Erythroblast (primary cell): ENCODE data around the gene WNT3A.

Experiments used
- GATA1 ChIP-seq: IDR thresholded peaks from 2 replicates; pipeline ENCODE4 v1.6.1; 2011; ENCODE audit warnings: low read depth, mild to moderate bottlenecking, control low read depth, low read length, moderate library complexity
- POLR2A ChIP-seq: IDR thresholded peaks from 2 replicates; pipeline ENCODE4 v1.6.1; 2011; ENCODE audit warnings: mild to moderate bottlenecking, low read length

GRCh38 chr1:228011721-228012311 is 5.0 kb downstream of the WNT3A start:
- TF ChIP-seq POLR2A: no peak
- TF ChIP-seq GATA1: no peak
